NK-92 (cell line): Measurements from ENCODE around the gene MAST1.

ENCODE experiments used
- DNase-seq: peaks from one replicate; lab custom pipeline; 2025; ENCODE audit not compliant: unreplicated experiment; lab: John Stamatoyannopoulos, UW

The MAST1 gene

GRCh38 chr19:12867120-12868099 is 29.1 kb downstream of the MAST1 start:
- DNase-seq = no peak

DNA sequence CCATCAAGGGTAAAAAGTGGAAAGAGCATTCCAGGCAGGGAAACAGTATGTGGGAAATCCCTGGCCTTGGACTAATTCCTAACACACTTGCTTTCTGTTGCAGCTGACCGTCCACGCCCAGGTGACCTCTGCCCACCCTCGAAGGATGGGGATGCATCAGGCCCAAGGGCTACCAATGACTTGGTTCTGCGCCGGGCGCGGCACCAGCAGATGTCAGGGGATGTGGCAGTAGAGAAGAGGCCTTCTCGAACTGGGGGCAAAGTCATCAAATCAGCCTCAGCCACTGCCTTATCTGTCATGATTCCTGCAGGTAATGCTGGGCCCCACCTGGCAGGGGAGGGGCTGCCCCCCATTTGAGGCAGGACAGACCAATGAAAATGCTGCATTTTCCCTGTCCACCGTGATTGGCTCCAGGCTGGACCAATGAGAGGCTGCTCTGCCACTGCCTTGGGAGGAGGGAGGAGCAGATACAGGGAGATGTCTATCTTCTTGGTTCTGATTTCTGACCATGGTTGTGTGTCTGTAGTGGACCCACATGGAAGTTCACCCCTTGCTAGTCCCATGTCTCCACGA is 30.3 kb downstream of the MAST1 start:
- DNase-seq = no peak

GRCh38 chr19:12871681-12872080 is 33.4 kb downstream of the MAST1 start:
- no peak for DNase-seq

DNA sequence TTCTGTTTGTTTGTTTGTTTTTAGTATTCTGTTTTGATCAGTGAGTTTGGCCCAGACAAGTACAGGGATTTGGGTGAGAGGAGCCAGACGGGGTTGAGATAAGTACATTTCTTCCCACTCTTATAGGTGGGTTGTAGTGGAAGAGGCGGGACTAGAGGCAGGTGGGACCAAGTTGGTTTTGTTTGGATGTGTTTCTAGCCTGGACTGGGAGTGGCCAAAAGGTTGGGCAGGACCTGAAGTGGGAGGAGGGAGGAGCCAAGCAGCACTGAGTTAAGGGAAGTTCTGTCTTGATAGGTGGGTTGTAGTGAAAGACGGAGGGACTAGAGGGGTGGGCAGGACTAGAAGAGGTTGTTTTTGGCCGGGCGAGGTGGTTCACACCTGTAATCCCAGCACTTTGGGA is 33.9 kb downstream of the MAST1 start:
- DNase-seq = no peak

GRCh38 chr19:12872941-12873890 is 34.9 kb downstream of the MAST1 start:
- DNase-seq = no peak

- no peak for DNase-seq
Observed at GRCh38 chr19:12873891-12874745, 35.8 kb downstream of the MAST1 start.

DNA sequence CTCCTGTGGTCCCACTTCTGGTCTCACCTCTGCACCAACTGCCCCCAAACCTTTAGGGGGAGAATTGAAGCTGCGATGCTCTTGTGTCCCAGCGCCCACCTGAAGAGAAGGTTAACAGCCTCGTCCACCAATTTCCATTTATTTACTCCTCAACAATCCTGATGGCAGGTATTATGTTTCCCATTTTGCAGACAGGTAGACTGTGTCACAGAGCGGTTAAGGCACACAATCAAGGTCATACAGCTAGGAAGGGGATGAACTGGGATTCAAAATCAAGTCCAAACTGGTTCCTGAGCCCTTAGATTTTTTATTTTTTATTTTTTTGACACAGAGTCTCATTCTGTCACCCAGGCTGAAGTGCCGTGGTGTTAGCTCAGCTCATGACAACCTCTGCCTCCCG is 36.8 kb downstream of the MAST1 start:
- no peak for DNase-seq

- DNase-seq = no peak
Observed at GRCh38 chr19:12880551-12881171, 42.3 kb downstream of the MAST1 start.

DNA sequence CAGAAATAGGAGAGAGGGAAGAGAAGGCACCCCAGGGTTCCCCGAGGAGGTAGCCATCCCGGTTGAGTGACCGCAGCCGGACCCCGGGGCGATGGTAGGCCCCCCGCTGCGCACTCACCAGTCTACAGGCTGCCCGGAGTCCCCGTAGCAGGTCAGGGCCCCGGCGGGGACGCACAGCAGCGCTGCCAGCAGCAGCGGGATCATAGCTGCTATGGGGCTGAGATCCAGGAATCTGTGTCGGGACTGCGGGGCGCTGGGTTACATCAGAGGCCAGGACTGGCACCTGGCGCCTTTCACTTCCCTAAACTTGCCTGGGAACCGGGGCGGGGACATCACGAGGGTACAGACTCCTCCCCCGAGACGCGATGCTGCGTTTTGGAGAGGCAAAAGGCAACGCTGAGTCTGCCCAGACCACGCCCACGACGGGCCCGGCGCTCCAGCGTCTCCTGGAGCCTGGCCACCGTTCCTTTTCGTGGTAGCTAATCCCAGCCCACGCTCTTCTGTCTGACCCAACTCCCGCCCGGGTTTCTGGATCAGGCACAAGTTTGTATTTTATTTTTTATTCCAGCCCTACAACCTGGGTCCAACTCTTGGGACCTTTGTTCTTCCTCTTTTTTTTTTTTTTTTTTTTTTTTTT is 43.0 kb downstream of the MAST1 start, which contains the start of gene DNASE2:
Gene DNASE2 (minus strand): TSS at position 278 of the 637 bp plus-strand sequence. CDS start 74 bp downstream, at position 204.
- no peak for DNase-seq

- no peak for DNase-seq
Observed at GRCh38 chr19:12882589-12882988, 44.3 kb downstream of the MAST1 start.

DNA sequence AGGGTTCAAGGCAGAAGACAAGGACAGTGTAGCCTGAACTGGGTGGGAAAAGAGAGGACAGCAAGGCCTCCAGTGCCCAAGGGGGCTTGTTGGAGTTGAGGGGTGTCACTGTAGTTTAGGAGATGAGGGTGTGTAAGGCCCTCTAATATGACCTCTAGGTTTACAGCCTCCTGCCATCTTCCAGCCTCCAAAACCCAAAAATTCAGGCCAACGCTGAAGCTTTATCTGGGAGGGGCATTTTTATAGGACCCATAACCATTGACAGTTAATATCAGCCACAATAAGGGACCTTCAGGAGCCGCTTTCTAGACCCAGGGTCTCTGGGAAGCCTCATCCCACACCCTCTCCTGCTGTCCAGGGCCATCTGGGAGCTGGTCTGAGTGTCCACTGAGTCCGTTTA is 45.9 kb downstream of the MAST1 start:
- DNase-seq = no peak

DNA sequence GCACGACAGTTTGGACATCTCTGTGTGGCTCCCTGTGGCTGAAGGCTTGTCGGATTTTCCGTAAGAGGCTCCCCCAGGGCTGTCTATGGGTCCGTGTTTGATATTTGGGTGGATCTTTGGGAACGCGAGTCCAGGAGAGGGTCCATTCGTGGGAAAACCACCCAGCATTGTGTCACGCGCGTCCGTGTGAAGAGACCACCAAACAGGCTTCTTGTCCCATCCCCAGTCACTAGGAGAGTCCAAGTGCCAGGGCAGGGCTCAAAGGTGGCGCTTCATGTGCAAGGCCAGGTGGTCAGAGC is 46.3 kb downstream of the MAST1 start:
- DNase-seq = no peak

- DNase-seq = no peak
Observed at GRCh38 chr19:12884926-12885748, 46.8 kb downstream of the MAST1 start.

DNA sequence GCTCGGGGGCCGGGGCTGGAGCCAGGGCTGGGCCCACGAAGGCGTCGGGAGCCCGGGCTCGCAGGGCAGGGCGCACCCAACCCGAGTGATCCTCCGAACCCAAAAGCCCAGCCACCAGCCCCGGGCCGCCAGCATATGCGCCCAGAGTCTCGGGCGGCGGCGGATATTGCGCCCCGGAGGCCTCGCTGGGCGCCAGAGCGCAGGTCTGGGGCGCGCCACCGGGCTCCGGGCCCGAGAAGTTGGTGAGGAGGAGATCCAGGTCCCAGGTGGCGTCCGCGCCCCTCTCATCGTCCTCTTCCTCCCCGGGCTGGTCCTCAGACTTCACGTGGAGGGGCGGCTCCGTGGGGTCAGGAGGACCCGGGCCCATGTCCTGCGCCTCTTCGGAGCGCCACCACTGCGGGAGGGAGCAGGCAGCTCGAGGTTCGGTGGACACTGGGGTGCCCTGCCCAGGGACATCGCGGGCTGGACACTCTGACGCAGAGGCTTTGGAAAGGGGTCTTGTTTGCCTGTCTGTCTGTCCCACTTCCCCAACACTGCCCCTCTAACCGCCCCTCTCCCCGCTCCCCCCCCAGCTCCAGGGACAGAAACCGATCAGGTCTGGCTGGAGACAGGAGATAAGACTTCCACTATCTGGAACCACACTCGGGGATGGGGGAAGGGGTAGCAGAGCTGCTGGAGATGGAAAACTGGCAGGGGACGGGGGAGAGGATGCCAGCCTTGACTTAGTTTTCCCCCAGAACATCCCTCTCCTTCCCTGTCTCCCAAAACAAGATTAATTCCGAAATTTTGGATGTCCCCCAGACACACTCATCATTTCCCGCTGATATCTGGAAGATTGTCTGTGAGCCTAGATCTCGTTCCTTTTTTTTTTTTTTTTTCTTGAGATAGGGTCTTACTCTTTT is 47.7 kb downstream of the MAST1 start:
- DNase-seq = no peak

GRCh38 chr19:12886651-12886968 is 48.3 kb downstream of the MAST1 start:
- DNase-seq = no peak

DNA sequence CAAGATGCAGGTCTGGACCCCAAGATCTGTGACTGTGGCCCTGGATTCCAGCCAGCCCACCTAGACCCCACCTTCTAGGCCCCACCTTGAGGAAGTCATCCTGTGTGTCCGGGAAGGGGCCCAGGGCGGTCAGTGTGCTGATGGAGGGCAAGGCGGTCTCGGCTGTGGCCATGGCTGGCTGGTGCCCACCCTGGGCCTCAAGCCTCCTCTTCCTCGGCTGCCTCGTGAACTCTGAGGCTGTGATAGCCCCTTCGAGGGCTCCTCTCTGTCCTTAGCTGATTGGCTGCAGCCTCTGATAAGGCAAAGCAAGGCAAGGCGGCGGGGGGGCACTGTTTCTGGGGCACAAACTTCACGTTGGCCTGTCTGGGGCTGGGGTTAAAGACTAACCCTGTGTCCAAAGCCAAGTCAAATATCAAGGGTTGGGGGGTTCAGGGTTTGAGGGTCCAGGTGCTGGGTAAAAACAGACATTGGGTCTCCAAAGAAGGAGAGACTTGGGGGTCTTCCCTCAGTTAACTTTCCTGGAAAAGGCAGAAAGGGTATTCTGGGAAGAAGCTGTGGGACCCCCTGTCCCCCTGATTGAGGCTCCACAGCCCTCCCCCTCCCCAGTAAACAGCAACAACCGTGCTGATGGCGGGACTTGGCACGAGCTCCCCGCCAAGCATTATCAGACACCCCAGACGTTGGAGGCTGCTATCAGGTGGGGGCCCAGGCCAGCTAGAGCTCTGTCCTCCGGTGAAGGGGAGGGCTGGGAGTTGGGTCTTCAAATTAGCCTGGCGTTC is 48.8 kb downstream of the MAST1 start, which contains the start of gene KLF1:
Gene KLF1 (minus strand): TSS at position 233 of the 779 bp plus-strand sequence. CDS start 61 bp downstream, at position 172.
- DNase-seq = no peak
